Measurements from ENCODE around the gene SKAP1. TPM values are rescaled to one million over a fixed set of nuclear protein-coding genes. Genes with fewer than 3 reads are reported as not detected.

Gene SKAP1
- total and polyA plus RNA-seq, 2 experiments from 2014 or later, result 0.27 TPM; not detected in 1

- H3K27ac Mint-ChIP-seq, result no peak overlapping the region
- H3K4me3 Mint-ChIP-seq, result no peak overlapping the region
- no peaks in the 10 kb centered on the region; the same call in 1 of the 3 replicates for H3K9me3 Mint-ChIP-seq
Measured at GRCh38 chr17:48102798-48103715, 327.0 kb downstream of the SKAP1 start.

GRCh38 chr17:48102043-48102750, 327.8 kb downstream of the SKAP1 start:
- Mint-ChIP-seq H3K27ac (no peak overlapping the region), H3K4me3 (peak overlapping the region; percentile 82), H3K9me3 (no peaks in the 10 kb centered on the region; the same call in 1 of the 3 replicates), H3K36me3 (ENCODE audit: low read depth) (peaks cover 2% of the 10 kb centered on the region; the same call in 1 of the 3 replicates), H3K4me1 (peaks cover 8% of the 10 kb centered on the region), H3K27me3 (ENCODE audit: insufficient read depth, low read depth, poor library complexity) (peaks cover 12% of the 10 kb centered on the region)
- peaks cover 4% of the 10 kb centered on the region for H3F3A ChIP-seq (replicated peaks; ENCODE audit: low read depth)
- no peaks in the 10 kb centered on the region for H3K9me2 ChIP-seq (ENCODE audit: insufficient read depth)
- H4K20me1 ChIP-seq (replicated peaks; ENCODE audit: insufficient read depth), result peaks cover 17% of the 10 kb centered on the region; the same call in 1 of the 2 replicates
- no peak for DNase-seq (ENCODE audit: low spot score)
- no peaks in the 10 kb centered on the region for H3K27me3 ChIP-seq (ENCODE audit: insufficient read depth)
- H2AFZ ChIP-seq, result peak overlapping the region; percentile 91
- peak overlapping the region; percentile 80 for H3K4me2 ChIP-seq
- no peak for ATAC-seq
- H3K79me2 ChIP-seq (replicated peaks; ENCODE audit: insufficient read depth), result peaks cover 33% of the 10 kb centered on the region
- H3K4me1 ChIP-seq (ENCODE audit: insufficient read depth), result peaks cover 7% of the 10 kb centered on the region; the same call in 1 of the 2 replicates
- peak overlapping the region; percentile 87 for H3K4me3 ChIP-seq
- H3K36me3 ChIP-seq (ENCODE audit: insufficient read depth), result no peaks in the 10 kb centered on the region
- H3K27ac ChIP-seq (ENCODE audit: low read depth), result 0 out of 2 replicates have a peak overlapping the region, but pooled peaks have one; percentile 37
- TF ChIP-seq EZH2 (IDR thresholded peaks at IDR 0.05; ENCODE audit: low read depth, unreplicated experiment) (no peak), ZNF462 (CRISPR knock-in tag; IDR thresholded peaks at IDR 0.05) (no peak), CREB1 (CRISPR knock-in tag; IDR thresholded peaks at IDR 0.05; ENCODE audit: low read depth) (no peak)

More at GRCh38 chr17:48102798-48103715, 327.0 kb downstream of the SKAP1 start:
- no peak for ATAC-seq
- Histone ChIP-seq H3F3A (replicated peaks; ENCODE audit: low read depth) (peaks cover 7% of the 10 kb centered on the region), H3K27ac (ENCODE audit: low read depth) (no peak overlapping the region), H3K27me3 (ENCODE audit: insufficient read depth) (no peaks in the 10 kb centered on the region), H3K36me3 (ENCODE audit: insufficient read depth) (no peaks in the 10 kb centered on the region), H3K79me2 (replicated peaks; ENCODE audit: insufficient read depth) (peaks cover 26% of the 10 kb centered on the region), H3K4me1 (ENCODE audit: insufficient read depth) (peaks cover 7% of the 10 kb centered on the region; the same call in 1 of the 2 replicates), H2AFZ (no peak overlapping the region), H3K4me3 (no peak overlapping the region), H3K4me2 (no peak overlapping the region), H3K9me2 (ENCODE audit: insufficient read depth) (no peaks in the 10 kb centered on the region), H4K20me1 (replicated peaks; ENCODE audit: insufficient read depth) (peaks cover 10% of the 10 kb centered on the region; the same call in 1 of the 2 replicates)
- no peak for TF ChIP-seq REST (IDR thresholded peaks at IDR 0.05; ENCODE audit: unreplicated experiment)
- Mint-ChIP-seq H3K36me3 (ENCODE audit: low read depth) (peaks cover 2% of the 10 kb centered on the region; the same call in 1 of the 3 replicates), H3K4me1 (peaks cover 8% of the 10 kb centered on the region), H3K27me3 (ENCODE audit: insufficient read depth, low read depth, poor library complexity) (peaks cover 13% of the 10 kb centered on the region)
- DNase-seq (ENCODE audit: low spot score), result no peak

All from GM23338 (cell line).